ENCODE data around the gene SLC39A9.

Gene SLC39A9

DNA sequence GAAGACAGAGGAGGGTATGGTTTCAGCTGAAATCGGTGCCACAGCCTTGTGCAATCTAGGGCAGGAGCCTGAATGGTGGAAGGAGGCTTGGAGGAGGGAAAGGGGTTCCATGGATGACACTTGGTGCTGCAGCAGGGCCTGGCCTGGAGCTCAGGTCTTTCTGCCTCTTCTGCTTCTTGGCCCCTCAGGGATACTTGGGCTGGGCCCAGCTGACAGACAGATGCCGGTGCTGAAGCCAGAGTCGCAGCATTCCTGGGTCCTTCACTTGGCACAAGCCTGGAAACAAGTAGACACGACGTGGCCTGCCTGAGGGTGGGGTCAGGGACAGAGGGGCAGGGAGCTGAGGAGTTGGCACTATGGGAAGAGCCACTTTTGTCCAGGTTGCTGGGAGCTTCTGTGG, 81.6 kb downstream of the SLC39A9 start:
- no peak overlapping the region for H3K27ac ChIP-seq (ENCODE audit: extremely low read depth, low read depth, low read length)
- no peaks in the 10 kb centered on the region for H3K36me3 ChIP-seq (ENCODE audit: control insufficient read depth in 2 of 2, insufficient read depth in 1 of 2, low read length in 2 of 2)
- no peak overlapping the region for H3K4me3 ChIP-seq (ENCODE audit: low read depth, low read length)
- POLR2A ChIA-PET = no interaction called here
- no peaks in the 10 kb centered on the region; the same call in 1 of the 2 replicates for H3K4me1 ChIP-seq (ENCODE audit: control insufficient read depth, insufficient read depth, low read length)
- no peaks in the 10 kb centered on the region for H3K9me3 ChIP-seq (ENCODE audit: control insufficient read depth, insufficient read depth, low read depth, low read length)
- CTCF ChIA-PET = interaction anchor here (0.6 to 1.1 kb wide), 3 partner anchors 49 to 134 kb away, joined by 3 read pairs; no protein-coding TSS in a partner anchor
- no peak for TF ChIP-seq ZNF24 (tag by site-specific recombination; IDR thresholded peaks at IDR 0.05)
- TF ChIP-seq ZNF544 (tag by site-specific recombination; IDR thresholded peaks at IDR 0.05) = no peak
- TF ChIP-seq, protein P1, sequence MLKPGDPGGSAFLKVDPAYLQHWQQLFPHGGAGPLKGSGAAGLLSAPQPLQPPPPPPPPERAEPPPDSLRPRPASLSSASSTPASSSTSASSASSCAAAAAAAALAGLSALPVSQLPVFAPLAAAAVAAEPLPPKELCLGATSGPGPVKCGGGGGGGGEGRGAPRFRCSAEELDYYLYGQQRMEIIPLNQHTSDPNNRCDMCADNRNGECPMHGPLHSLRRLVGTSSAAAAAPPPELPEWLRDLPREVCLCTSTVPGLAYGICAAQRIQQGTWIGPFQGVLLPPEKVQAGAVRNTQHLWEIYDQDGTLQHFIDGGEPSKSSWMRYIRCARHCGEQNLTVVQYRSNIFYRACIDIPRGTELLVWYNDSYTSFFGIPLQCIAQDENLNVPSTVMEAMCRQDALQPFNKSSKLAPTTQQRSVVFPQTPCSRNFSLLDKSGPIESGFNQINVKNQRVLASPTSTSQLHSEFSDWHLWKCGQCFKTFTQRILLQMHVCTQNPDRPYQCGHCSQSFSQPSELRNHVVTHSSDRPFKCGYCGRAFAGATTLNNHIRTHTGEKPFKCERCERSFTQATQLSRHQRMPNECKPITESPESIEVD (tag by site-specific recombination; IDR thresholded peaks at IDR 0.05) = no peak
- no peak for TF ChIP-seq ZFP69B (tag by site-specific recombination; IDR thresholded peaks at IDR 0.05)
- TF ChIP-seq OSR2 (tag by site-specific recombination; IDR thresholded peaks at IDR 0.05) = no peak

DNA sequence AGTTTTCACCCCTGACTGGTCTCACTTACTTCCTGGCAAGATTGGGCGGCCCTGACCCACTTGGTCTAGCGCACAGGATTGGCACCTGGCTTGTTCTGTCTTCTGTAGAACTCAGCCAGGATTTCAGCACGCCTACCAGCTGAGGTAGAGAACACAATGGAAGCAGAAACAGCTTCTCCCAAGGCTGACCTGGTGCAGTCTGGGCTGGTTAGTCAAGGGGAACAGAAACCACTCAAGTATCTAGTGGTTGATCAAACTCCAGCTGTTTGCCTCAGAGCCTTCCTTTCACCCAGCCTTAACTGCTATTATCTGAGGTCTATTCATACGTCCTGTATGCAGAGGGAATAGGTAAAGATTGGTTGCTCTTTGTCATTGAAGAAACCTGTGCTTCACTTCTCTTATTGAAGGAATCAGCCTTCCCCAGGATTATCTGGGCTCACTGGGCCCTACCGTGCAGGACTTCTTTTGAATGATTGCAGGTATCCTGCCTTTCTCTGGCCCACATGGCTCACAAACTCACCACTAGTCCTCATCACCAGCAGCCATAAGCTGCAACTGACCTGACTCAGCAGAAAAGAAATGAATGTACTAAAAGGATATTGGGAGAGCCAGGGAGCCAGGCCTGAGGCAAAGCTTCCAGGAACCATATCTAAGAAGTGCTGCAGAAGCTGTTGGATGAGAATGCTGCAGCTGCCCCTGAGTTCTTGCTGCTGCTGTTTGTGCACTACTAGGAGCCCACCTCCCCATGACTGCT, 83.5 kb downstream of the SLC39A9 start:
- CTCF ChIA-PET = interaction anchor here (0.5 kb wide), 1 partner anchor 371 kb away, joined by 3 read pairs; no protein-coding TSS in a partner anchor
- POLR2A ChIA-PET = interaction anchor here (1.1 kb wide), 1 partner anchor 12 kb away, joined by 3 read pairs; no protein-coding TSS in a partner anchor
- H3K4me1 ChIP-seq (ENCODE audit: control insufficient read depth, insufficient read depth, low read length) = no peaks in the 10 kb centered on the region; the same call in 1 of the 2 replicates
- TF ChIP-seq, protein P1 (tag by site-specific recombination; IDR thresholded peaks at IDR 0.05) = no peak
- TF ChIP-seq ZBTB17 (tag by site-specific recombination; IDR thresholded peaks at IDR 0.05) (0 out of 2 replicates have a peak, but pooled peaks have one; percentile 31), ZNF26 (tag by site-specific recombination; IDR thresholded peaks at IDR 0.05) (no peak)
- H3K27ac ChIP-seq (ENCODE audit: extremely low read depth, low read depth, low read length) = no peak overlapping the region
- no peak overlapping the region for H3K4me3 ChIP-seq (ENCODE audit: low read depth, low read length)
- H3K9me3 ChIP-seq (ENCODE audit: control insufficient read depth, insufficient read depth, low read depth, low read length) = no peaks in the 10 kb centered on the region
- no peaks in the 10 kb centered on the region for H3K36me3 ChIP-seq (ENCODE audit: control insufficient read depth in 2 of 2, insufficient read depth in 1 of 2, low read length in 2 of 2)

- ChIA-PET POLR2A (no interaction called here), CTCF (no interaction called here)
- no peak for TF ChIP-seq ZNF302 (tag by site-specific recombination; IDR thresholded peaks at IDR 0.05; ENCODE audit: low read depth)
- TF ChIP-seq KLF10 (tag by site-specific recombination; IDR thresholded peaks at IDR 0.05) = no peak
- no peak for TF ChIP-seq ZNF561 (tag by site-specific recombination; IDR thresholded peaks at IDR 0.05; ENCODE audit: borderline replicate concordance)
- no peak for TF ChIP-seq ZNF658 (tag by site-specific recombination; IDR thresholded peaks at IDR 0.05)
- TF ChIP-seq YY2 (tag by site-specific recombination; IDR thresholded peaks at IDR 0.05) = no peak
- no peak for TF ChIP-seq ZNF830 (tag by site-specific recombination; IDR thresholded peaks at IDR 0.05; ENCODE audit: low read depth)
- TF ChIP-seq ZNF404 (tag by site-specific recombination; IDR thresholded peaks at IDR 0.05) = no peak
- Histone ChIP-seq H3K9me3 (ENCODE audit: control insufficient read depth, insufficient read depth, low read depth, low read length) (no peaks in the 10 kb centered on the region), H3K27ac (ENCODE audit: extremely low read depth, low read depth, low read length) (no peak overlapping the region), H3K36me3 (ENCODE audit: control insufficient read depth in 2 of 2, insufficient read depth in 1 of 2, low read length in 2 of 2) (no peaks in the 10 kb centered on the region), H3K4me3 (ENCODE audit: low read depth, low read length) (peak overlapping the region; percentile 35), H3K4me1 (ENCODE audit: control insufficient read depth, insufficient read depth, low read length) (no peaks in the 10 kb centered on the region; the same call in 1 of the 2 replicates)
Measured at GRCh38 chr14:69483765-69484443, 85.4 kb downstream of the SLC39A9 start.

Data from HEK293 (cell line).